SU-DHL-6 (cell line): ENCODE data around the gene TLK2.
"Not testable (repeated sequence)": the region's sequence is repeated elsewhere in the genome, so short reads cannot be mapped to it uniquely, and the experiment has no call there.

Experiments used
- EZH2phosphoT487 ChIP-seq: fragments of 200-600 bp; sonication (generic), shearing (Covaris generic); conservative IDR thresholded peaks from 2 replicates; pipeline ENCODE4 v1.6.1; 2018; ENCODE audit warnings: mild to moderate bottlenecking, antibody characterized with exemption, low read length, moderate library complexity, mixed read lengths
- TF ChIP-seq, protein P1 (sequence below): fragments of 200-600 bp; sonication (generic); IDR thresholded peaks from one replicate; pipeline ENCODE4 v1.5.1; 2017; ENCODE audit warnings: antibody characterized with exemption, mild to moderate bottlenecking, low read length, moderate library complexity; ENCODE audit not compliant: insufficient read depth, poor library complexity, severe bottlenecking

DNA sequence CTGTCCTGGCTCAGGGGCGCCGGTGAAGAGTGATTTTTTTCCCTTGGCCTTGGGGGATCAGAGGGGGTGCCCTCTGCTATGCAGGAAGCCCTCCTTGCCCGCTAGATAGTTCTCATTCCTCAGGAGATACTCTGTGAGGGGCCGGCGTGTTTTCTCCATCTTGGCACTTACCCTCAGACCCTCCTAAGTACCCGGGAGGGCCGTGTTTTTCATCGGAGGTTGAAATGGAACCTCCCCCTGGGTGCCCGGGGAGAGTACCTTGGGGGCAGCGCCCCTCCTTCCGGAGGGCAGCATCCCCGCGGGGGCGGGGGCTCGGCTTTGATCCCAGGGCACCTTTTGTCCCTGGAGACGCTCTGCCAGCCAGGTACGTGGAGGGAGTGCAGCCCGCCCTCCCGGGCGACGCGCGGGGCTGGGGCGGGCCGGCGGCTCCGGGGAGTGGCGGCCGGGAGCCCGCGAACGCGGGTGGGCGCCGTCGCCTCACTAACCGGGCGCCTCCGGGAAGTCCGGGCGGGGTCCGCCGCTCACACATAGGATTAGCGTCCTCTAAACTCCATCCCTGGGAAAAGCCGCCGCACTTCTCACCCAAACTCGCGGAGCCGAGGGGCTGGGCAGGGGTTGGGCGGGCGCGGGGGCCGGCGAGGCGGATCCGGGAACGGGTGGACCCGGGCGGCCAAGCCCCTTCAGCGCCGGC, 762 bp upstream of the TLK2 start:
- TF ChIP-seq, protein P1, sequence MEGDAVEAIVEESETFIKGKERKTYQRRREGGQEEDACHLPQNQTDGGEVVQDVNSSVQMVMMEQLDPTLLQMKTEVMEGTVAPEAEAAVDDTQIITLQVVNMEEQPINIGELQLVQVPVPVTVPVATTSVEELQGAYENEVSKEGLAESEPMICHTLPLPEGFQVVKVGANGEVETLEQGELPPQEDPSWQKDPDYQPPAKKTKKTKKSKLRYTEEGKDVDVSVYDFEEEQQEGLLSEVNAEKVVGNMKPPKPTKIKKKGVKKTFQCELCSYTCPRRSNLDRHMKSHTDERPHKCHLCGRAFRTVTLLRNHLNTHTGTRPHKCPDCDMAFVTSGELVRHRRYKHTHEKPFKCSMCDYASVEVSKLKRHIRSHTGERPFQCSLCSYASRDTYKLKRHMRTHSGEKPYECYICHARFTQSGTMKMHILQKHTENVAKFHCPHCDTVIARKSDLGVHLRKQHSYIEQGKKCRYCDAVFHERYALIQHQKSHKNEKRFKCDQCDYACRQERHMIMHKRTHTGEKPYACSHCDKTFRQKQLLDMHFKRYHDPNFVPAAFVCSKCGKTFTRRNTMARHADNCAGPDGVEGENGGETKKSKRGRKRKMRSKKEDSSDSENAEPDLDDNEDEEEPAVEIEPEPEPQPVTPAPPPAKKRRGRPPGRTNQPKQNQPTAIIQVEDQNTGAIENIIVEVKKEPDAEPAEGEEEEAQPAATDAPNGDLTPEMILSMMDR: not testable (repeated sequence)
- not testable (repeated sequence) for TF ChIP-seq EZH2phosphoT487
